ENCODE results near the gene BRWD1.
"Not testable (repeated sequence)": the region's sequence is repeated elsewhere in the genome, so short reads cannot be mapped to it uniquely, and the experiment has no call there.

Gene BRWD1

DNA sequence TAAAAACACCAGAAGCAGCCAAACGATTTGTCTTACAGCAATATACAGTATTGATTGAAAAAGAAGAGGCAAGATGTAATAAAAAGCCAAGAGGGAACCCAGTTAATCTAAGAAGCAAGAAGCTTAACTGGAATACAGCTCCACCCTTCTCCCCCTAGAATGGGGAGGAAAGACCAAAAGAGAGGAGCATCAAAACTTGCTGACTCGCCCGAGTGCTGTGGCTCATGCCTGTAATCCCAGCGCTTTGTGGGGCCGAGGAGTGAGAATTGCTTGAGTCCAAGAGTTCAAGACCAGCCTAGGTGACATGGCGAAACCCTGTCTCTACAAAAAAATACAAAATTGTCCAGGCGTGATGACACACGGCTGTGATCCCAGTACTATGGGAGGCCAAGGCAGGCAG lies 32.2 kb downstream of the BRWD1 start:
- no peak for DNase-seq

DNA sequence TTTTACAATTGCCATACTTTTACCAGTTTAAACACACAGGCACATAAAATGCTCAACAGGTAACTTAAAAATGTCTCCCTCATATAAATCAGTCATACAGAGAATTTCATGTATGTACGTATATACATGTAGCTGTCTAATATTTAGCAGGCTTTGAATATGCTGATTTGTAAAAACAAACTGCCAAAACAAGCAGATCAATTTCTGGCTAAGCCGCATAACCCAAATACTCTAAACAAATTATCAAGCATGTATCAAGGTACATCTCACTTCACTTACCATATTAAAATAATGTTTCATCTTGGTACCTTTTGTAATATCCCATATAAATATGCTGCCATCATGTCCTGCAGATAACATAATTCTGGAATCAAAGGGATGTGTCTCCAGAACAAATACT lies 43.8 kb downstream of the BRWD1 start:
- no peak for DNase-seq

DNA sequence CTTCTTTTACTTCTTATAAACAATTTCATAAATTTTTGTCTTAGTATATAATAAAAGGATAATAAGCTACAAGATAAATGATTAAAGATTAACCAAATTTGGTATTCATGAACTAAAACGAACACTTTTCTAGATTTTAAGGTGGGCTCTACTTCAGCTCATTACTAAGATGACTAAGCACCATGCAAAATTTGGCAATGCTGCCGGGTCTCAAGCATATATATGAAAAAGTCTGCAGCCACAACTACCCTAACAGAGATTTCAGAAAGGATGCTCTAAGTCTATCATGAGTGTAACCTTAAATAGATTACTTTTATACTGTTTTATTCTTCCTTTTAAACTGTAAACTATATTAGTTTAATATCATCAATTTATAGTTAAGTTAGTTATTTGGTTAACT lies 47.8 kb downstream of the BRWD1 start:
- no peak for DNase-seq

DNA sequence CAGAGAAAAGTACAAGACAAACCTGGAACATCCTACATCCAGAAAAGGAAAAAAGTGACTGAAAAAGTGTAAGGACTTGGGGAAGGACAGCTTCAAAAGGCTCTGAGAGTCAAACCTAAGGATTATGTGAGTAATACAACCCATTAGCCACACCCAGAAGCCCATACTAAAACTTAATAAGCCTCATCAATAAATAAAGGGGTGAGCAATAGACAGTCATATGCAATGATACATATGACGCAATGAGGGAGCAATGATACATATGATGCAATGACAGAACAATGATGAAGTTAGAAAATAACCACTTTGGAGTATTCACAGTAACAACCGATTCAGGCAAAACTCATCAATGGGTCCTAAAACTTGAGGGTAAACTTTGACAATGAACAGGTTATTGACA lies 50.1 kb downstream of the BRWD1 start:
- DNase-seq = no peak

DNA sequence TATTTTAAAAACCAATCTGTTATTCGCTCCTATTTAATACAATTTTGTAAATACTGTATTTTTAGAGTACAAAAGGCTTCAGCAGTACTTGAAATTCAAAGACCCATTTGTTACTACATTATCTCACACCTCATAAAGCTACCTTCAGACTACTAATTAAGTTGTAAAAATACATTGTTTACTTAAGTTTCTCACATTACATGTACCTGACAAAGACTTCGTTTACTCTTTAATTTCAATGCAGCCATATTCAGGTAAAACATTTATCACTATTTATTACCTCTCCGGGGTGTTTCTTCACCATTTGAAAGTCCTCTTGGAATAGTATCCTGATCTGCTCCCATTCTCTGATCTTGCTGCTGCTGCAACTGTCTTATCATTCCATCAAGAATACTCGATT lies 55.2 kb downstream of the BRWD1 start:
- DNase-seq = no peak

DNA sequence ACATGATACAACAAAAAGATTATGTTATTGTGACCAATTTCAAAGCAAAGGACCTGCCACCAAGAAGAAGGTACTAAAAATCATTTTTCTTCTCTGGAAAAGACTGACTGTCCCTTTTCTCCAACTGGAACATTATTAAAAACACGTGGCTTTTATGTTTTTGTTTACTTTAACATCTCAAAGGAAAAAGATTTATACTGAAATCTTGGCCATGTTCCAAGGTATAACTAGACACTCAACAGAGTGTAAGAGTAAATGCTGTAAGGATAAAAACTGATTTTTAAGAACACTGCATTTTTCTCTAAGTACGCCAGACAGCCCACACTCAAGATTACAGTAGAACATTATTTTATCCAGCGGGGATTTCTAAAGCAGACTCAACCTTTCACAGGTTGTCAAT lies 62.1 kb downstream of the BRWD1 start:
- DNase-seq = no peak

DNA sequence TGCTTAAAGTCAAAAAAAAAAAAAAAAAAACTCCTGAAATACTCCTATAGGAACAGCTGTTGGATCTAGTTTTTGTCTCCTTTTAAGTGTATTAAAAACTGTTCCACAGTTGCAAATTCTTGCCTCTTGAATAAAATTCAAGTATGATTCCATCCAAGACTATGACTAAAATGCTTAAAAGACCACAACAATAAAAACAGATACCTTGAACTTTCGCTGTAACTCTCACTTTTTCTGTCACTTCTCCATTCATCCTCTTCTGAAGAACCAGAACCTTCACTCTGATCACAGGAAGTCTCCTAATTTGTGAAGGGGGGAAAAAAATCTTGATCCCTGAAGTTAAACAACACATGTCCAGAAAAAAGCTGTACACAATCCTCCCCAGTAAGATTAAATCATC lies 75.2 kb downstream of the BRWD1 start:
- DNase-seq = no peak

DNA sequence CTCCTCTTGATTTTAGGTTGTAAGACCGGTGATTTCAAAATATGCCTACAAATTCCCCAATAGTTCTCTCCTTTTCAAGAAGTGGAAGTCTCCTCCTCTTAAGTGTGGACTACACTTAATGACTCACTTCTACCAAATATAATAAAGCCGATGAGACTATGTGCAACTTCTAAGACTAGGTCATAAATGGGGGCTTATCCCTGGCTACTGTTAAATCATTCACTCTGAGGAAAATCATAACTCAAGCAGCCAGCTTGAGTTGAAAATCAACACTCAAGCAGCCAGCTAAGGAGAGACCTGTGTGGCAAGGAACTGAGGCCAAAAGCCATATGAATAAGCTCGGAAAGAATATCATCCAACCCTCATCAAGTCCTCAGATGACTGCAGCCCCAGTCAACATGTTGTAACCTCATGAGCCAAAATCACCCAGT lies 80.6 kb downstream of the BRWD1 start:
- no peak for DNase-seq

DNA sequence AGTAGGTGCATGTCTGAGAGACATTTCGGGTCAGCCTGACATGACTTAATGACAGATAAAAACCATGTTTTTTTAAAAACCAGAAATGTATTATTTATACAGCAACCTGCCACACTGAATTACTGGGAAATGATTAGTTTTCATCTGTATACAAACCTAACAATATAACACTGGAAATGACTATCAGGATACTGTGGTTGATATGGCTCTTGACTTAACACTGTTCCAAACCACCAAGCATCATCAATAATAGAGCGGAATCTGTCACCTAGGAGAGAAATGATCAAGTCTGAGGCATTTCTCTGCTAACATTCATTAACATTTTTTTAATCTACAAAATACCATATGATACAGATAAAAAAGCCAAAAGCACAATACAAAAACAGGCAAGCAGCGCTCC lies 88.5 kb downstream of the BRWD1 start:
- no peak for DNase-seq

DNA sequence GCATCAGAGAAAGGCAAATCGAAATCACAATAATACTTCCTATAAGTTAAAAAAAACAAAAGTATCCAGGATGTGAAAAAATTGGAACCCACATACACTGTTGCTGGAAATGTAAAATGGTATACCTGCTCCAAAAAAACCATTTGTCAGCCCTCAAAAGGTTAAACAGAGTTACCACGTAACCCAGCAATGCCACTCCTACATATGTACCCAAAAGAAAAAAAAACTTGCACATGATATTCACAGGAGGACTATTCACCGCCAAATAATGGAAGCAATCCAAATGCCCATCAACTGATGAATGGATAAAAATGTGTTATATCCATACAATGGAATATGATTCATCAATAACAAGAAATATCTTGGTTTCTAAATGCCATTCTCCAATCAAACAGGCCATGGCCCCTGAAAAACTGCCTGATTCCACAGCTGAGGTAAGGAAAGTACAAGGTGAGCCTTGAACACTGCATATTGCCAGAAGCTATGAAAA lies 91.4 kb downstream of the BRWD1 start:
- DNase-seq = no peak

DNA sequence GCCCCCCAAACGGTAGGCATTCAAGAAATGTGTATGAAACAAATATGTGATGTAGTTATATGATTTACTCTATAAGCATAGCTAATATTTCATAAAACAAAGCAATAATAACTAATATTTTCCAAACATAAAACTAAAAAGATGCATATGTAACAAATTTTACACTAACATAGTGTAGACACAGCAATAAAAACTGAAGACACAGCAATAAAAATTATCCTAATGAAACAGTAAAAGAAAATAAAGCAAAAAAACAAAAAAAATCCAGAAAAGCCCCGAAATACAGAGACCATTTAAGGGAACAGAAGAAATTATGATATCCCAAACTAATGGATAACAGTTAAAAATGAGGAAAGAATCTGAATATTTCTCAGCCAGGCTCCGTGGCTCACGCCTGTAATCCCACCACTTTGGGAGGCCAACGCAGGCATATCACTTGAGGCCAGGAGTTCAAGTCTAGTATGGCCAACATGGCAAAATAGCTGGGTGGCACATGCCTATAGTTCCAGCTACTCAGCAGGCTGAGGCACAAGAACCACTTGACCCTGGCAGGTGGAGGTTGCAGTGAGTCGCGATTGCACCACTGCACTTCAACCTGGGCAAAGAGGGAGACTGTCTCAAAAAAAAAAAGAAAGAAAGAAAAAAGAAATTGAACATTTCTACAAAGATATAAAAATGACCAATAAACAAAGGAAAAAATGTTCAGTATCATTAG lies 92.0 kb downstream of the BRWD1 start:
- no peak for DNase-seq

DNA sequence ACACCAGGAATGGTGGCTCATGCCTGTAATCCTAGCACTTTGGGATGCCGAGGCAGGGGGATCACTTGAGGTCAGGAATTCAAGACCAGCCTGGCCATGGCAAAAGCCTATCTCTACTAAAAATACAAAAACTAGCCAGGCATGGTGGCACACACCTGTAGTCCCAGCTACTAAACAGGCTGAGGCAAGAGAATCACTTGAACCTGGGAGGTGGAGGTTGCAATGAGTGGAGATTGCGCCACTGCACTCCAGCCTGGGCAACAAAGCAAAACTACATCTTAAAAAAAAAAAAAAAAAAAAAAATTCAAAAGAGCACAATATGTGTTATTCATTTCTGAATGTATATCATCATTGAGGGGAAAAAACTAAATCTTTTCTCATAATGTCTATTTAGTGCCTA lies 92.6 kb downstream of the BRWD1 start:
- not testable (repeated sequence) for DNase-seq

DNA sequence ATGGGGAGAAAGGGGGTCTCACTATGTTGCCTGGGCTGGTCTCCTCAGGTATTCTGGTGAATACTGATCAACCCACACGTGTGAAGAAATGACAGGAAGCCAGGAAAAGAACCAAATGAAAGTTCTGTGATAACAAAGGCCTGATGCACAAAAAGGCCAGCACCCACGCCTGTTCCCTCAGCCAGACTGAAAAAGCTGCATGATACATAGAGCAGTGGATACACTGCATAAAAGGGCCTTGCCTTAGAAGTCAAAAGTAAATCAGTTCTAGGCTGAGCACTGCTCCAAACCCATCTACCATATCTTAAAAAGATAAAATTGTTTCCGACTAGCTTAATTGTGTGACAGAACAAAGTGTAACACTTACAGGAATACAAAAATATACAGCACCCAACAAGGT lies 93.3 kb downstream of the BRWD1 start:
- DNase-seq = no peak

DNA sequence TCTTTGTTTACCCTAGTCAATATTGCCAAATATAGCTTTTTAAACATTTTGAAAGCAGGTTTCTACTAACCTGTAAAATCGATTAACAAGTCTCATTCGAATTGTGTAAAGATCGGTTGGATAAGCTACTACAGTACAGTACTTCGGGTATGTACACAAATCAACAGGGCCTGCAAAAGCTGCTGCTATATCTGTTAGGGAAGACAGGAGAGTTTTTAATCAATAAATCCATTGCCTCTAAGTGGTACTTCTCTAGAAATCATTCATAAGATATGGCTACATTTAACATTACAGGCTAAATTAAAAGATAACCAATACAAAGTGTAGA lies 95.4 kb downstream of the BRWD1 start:
- no peak for DNase-seq

DNA sequence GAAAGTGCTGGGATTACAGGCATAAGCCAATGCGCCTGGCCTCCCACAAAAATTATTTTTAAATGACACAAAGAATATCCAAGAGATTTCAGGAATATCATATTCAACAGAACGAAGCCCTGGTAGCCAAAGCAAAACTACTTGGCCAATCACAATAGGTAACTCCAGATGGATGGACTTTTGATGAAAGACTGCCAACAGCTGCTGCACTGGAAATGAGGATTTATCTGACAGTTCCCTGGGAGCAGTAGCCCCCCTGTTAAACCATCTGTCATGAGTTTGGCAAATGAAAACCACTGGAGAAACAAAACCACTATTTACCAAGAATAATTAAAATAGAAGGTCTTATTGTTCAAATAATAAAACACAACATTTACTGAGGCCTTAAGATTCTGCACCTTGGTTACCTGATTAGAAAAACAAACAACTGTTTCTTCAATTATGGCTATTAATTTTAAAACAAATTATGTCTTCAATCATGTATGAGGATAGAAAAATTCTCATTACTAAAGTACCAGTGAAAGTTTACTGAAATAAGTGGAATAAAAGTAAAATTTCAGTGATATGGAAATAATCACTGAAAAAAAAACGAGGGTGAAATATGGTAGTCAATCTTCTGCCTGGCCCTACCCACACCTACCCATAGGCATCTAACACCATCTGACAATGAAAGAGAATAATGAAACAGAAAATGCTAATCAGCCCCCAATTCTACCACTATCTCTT lies 95.9 kb downstream of the BRWD1 start:
- no peak for DNase-seq

DNA sequence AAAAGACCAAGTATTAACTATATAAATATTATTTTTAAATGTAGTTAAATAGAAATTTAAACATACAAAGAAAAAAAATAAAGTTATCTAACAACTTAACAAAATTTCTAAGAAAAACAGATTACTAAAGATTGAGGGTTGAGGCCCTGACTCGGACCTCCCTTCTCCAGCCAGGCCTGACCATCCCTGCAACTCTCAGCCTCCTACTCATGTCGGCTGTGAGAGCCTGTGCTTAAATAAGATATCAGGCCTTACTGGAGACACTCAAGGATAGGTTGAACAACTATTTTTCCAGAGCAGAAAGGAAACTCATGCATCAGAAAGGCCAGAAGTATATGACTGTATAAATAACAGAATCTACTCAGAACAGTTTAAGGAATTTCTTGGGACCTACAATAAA lies 97.1 kb downstream of the BRWD1 start:
- no peak for DNase-seq

DNA sequence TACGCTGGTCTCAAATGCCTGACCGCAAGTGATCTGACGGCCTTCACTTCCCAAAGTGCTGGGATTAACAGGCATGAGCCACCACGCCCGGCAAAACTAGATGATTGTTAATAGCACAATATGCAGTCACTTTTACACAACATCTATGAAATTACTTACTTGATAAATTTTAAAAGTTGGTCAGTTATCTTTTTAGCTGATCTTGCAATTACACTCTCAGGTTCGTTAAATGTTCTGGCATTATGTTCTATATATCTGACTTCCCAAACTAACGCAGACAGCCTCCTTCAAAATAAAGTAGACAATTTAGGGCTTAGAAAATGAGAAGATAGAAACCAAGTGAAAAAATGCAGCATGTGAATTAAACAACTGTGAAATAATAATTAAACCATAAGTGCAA lies 98.4 kb downstream of the BRWD1 start:
- no peak for DNase-seq

DNA sequence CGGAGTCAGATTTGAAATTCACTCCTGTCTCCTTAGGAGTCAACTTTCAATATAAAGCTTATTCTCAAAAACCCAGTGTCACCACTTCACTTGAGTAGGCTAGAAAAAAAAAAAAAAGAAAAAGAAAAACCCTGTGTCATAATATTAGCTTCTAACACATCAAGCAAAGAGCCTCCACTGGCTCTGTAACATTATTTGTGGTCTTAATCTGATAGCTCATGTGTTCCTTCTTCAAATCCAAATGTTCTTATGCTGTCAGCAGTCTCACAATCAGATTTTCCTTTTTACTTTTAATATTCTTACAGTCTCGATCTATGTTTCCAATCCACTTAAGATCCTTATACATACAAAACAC lies 104.1 kb downstream of the BRWD1 start:
- DNase-seq = no peak

DNA sequence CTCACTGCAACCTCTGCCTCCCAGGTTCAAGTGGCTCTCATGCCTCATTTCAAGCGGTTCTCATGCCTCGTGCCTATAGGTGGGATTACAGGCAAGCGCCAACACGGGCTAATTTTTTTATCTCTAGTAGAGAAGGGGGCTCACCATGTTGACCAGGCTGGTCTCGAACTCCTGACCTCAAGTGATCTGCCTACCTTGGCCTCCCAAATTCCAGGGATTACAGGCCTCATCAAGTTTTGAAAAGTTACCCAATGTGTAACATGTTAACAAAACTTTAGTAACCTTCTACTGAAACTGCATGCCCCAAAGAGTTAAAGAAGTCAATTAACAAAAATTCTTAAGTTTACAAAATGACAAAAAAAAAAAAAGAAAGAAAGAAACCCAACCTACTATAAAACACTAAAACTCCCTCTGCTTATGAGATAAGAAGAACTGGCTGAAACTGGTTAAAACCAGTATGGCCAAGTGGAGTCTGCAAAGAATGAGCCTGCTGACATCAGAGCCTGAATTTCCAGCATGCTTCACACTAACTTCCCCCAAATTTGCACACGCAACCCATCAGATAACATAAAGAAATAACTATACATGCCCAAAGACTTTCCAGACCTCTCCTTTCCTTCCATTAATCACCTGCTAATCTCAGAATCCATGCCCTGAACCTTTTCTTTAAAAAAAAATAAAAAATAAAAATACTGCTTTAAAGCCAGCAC lies 104.7 kb downstream of the BRWD1 start:
- no peak for DNase-seq

DNA sequence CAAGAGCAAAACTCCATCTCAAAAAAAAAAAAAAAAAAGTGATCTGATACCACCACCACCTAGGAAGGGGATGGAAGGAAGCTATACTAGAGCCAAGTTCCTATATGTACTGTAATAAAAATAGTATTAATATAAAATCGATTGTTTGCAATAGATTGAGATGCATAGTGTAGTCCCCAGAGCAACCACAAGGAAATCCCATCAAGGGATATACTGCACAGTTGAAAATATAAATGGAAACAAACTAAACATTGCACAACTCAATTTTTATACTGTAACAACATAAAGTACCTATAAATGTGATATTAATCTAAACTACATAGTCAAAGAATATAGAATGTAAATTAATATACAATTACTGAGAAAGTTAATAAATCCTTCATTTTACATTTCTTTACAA lies 109.3 kb downstream of the BRWD1 start:
- DNase-seq = no peak

DNA sequence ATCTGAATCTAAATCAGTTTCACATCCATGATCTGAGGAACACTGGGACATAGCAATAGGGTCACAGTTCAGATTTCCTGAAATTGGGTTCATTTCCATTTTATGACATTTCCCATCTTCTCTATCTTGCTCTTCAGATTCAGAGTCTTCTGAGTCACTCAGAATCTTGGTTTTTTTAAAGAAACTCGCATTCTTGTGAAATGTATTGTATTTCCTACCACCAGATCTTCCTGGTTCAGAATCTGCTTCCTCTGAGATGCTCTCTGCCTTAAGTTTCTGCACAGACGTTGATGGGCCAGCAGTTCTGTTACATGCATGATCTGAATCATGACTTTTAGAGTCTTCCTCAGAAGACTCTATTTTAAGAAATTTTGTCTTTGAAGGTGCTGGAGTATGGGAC lies 114.6 kb downstream of the BRWD1 start:
- DNase-seq = no peak

DNA sequence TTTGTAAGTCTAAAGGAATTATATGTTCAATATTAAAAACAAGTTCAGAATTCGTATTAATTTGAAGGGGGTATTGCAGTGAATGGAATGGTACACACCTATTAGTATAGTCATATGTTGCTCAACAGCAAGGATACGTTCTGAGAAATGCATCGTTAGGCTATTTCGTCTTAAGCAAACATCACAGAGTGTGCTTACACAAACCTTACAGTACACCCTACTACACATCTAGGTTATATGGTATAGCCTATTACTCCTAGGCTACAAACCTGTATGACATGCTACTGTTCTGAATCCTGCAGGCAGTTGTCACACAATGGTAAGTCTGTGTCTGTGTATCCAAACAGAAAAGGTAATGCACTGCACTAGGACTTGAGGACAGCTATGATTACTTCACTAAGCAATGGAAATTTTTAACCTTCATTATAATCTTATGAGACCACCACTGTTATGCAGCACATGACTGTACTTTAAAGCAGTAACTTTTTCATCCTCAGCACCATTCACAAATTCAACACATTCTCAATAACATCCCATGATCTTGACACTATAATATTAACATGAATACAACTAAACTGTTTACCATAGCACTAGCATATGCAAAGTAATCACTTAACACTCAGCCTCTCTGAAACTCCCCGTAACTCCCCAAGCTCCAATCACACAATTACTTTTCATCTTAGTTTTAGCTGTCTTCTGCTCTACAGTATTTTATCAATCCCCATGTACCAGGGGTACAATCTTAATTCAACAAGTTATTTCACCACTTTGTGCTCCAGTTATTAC lies 115.8 kb downstream of the BRWD1 start:
- no peak for DNase-seq

DNA sequence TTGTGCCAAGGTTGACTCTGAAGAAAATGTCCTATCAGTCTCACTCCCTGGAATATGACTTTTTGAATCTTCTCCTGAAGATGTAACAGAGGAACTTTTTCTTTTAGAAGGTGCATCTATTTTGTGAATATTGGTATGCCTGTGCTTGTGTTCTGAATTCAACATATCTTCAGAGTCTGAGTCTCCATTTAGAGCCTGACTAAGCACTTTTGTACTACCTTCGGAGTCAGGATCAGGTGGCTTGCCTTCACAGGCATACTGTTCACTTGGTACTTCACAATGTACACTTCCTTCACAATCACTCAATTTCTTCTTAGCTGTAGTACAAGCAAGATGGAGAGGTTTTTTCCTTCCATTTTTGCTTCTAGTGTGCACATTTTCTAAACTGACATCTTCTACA lies 116.6 kb downstream of the BRWD1 start:
- no peak for DNase-seq

DNA sequence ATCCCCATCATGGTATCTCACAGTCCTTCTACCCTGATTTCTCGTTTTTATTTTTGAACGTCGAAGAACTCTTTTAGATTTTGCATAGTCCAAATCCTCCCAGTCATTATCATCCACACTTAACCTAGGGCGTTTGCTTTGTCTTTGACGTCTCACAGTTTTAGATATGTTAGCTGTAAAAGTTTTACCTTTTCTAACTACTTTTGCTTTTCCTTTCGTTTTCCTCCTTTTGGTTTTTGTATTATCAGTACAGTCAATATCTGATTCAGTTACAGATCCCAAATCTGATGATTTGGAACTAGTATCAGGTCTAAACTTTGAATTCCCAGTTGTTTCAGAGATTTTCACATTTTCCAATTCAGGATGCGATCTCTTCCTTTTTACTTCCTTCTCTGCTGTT lies 117.1 kb downstream of the BRWD1 start:
- no peak for DNase-seq

Measured in cortex of kidney (tissue), 1 donor.